RKO (cell line): Measurements from ENCODE around the gene ANXA8L1.
"Not testable (repeated sequence)": the region's sequence is repeated elsewhere in the genome, so short reads cannot be mapped to it uniquely, and the experiment has no call there.

Experiments
- DNase-seq: peaks from one replicate; pipeline ENCODE4 v3.0.0-alpha.2; 2016; ENCODE audit warnings: low spot score

The ANXA8L1 gene

GRCh38 chr10:46397767-46398166, 22.2 kb downstream of the ANXA8L1 start:
- DNase-seq: not testable (repeated sequence)

- DNase-seq: not testable (repeated sequence)
Observed at GRCh38 chr10:46398212-46398886, 22.8 kb downstream of the ANXA8L1 start.

GRCh38 chr10:46409556-46409955, 34.0 kb downstream of the ANXA8L1 start:
- not testable (repeated sequence) for DNase-seq

- DNase-seq: not testable (repeated sequence)
Observed at GRCh38 chr10:46411123-46411522, 35.5 kb downstream of the ANXA8L1 start.

GRCh38 chr10:46412665-46413064, 37.1 kb downstream of the ANXA8L1 start:
- DNase-seq: not testable (repeated sequence)

- not testable (repeated sequence) for DNase-seq
Observed at GRCh38 chr10:46415291-46415690, 39.7 kb downstream of the ANXA8L1 start.

- DNase-seq: not testable (repeated sequence)
Observed at GRCh38 chr10:46418283-46418682, 42.7 kb downstream of the ANXA8L1 start.

GRCh38 chr10:46419570-46420379, 44.2 kb downstream of the ANXA8L1 start:
- not testable (repeated sequence) for DNase-seq

- not testable (repeated sequence) for DNase-seq
Observed at GRCh38 chr10:46423550-46423949, 48.0 kb downstream of the ANXA8L1 start.

- not testable (repeated sequence) for DNase-seq
Observed at GRCh38 chr10:46440942-46441341, 65.4 kb downstream of the ANXA8L1 start.
